Measurements from ENCODE around the gene ASB11. TPM values are rescaled to one million over a fixed set of nuclear protein-coding genes. Genes with fewer than 3 reads are reported as not detected.
"Not testable (repeated sequence)": the region's sequence is repeated elsewhere in the genome, so short reads cannot be mapped to it uniquely, and the experiment has no call there.

Gene ASB11
- total RNA-seq, 1 experiment from 2014 or later: not detected

DNA sequence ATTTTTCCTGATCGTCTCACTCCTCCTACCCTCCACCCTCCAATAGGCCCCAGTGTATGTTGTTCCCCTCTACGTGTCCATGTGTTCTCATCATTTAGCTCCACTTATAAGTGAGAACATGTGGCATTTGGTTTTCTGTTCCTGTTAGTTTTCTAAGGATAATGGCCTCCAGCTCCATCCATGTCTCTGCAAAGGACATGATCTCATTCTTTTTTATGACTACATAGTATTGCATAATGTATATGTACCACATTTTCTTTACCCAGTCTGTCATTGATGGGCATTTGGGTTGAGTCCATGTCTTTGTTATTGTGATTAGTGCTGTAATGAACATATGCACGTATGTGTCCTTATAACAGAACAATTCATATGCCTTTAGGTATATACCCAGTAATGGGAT lies 9.5 kb downstream of the ASB11 start:
- DNase-seq (ENCODE audit: low spot score): not testable (repeated sequence)

DNA sequence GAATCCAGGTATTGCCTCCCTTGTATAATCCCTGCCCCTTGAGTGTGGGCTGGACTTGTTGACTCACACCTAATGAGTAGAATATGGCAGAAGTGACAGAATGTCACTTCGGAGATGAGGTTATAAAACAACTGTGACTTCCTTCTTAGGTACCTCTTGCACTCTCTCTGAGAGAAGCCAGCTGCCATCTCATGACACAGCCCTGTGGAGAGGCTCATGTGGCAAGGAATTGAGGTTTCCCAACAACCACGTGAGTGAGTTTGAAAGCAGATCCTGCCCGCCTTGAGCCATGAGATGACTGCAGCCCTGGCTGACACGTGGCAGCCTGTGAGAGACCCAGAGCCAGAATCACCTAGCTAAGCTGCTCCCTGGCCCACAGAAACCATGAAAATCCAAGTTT lies 13.5 kb downstream of the ASB11 start:
- peak; percentile 70 for DNase-seq (ENCODE audit: low spot score)

DNA sequence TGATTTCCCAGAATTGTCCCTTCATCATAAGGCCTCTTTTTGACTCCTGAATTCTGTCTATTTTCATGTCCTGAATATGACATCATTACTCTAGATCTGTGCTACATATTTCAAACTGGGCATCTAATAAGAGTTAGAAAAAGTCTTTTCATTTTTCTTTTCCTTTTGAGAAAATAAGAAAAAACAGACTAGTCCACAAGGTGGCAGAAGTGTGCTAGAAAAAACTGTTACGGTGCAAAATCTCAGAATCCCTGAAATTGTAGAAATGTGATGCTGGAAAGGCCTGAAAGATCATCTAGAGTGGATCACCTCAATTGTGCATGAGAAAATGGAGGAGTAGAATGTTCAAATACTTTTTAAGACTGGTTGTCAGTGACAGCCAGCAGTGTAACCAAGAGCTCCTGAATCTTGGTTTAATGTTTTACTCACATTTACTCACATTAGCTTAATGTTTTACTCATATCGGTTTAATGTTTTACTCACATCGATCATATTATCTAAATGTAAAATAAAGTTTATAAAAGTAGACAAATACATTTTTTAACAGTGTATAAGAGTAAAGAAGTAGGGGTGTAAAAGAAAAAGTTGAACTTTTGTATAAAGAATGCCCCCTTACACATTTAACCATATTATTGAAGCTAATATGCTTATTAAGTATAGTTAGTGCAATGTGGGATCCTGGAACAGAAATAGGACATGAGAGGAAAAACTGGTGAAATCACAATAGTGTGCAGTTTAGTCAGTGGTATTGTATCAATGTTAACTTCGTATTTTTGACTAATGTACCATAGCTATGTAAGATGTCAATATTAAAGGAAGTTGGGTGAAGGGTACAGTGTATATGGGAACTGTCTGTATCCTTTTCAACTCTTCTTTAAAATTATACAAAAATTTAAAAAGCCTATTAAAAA lies 15.2 kb downstream of the ASB11 start:
- peak; percentile 14 for DNase-seq (ENCODE audit: low spot score)

DNA sequence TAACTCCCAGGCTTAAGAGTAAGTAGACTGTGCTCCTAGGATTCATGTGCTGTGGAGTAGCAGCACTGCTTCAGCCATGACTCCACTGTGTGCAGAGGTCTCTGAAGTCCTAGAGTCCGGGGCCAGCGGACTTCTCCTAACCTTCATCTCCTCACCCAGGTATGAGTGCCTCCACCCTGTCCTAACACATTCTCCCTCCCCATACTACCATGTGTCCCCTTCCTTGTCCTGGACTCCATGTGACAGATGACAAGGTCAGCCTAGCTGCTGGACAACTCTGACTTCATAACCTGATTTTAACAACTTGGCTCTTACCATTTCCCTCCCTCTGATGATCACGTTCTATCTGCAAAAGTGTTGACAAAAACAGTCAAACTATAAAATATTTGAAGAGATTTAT lies 16.7 kb downstream of the ASB11 start:
- no peak for DNase-seq (ENCODE audit: low spot score)

DNA sequence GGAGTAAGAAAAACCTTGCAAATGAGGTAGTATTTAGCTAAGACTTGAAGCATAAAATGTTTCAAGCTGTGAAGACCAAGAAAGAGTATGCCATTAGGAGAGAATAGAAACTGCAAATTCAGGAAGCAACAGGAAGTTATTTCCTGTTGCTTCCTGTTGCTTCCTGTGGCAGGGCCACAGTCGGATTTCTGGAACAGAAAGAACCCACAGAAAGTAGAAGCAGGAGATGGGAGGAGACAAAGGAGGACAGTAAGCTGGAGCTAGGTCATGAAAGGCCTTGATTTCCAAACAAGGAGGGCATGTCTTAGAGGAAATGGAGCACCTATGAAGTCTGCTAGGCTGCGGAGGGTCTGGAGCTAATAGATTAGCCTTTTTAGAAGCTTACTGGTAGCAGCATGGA lies 17.2 kb downstream of the ASB11 start:
- no peak for DNase-seq (ENCODE audit: low spot score)

DNA sequence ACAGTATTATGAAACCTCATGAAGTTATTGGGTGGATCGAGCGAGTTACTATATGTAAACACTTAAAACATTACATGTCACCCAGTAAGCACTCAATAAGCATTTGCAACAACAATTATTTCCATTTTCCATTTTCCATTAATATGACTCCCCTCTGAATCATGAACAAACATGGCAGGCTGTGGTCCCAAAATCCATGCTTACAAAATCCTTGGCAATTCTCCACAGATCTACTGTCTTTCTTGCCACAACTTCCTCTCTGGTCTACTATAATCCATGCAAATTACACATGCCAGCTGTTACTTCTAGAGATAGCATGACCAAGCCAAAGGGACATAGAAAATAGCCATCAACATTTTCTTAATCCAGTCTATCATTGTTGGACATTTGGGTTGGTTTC lies 22.0 kb downstream of the ASB11 start:
- no peak for DNase-seq (ENCODE audit: low spot score)

DNA sequence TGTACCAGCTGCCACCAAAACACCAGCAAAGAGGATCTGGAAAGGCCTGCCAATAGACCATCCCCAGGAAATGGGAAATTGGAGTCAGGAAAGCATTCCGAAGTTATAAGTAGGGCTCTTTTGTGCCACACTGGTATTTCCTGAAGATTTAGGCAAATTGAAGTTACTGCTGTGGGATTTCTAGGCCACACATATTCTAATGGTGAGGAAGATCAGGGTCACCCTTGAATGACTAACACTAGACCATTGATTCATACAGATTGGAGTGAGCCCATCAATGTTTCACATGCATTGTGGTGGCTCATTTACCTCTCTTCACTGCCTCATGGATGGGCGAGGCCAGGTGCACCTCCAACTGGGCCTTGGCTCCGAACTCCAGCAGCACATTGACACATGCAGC lies 22.6 kb downstream of the ASB11 start:
- no peak for DNase-seq (ENCODE audit: low spot score)

DNA sequence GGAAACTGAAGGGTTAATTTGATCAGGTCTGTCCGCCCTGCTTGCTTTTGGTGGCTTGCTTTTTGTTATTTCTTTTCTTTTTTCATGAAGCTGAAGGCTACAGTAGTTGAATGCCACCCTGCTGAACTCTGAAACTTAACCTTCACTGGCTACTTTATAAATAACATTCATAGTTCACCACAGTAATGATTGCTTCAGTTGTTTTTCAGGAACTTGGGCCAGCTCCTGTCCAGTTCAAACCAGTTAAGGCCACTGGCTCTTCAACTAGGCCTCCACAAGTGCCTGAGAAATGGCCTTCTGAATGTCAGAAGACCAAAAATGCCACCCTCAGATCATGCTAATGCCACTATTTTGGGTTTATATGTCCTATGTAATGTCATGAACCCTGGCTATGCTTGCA lies 37.8 kb downstream of the ASB11 start:
- no peak for DNase-seq (ENCODE audit: low spot score)

DNA sequence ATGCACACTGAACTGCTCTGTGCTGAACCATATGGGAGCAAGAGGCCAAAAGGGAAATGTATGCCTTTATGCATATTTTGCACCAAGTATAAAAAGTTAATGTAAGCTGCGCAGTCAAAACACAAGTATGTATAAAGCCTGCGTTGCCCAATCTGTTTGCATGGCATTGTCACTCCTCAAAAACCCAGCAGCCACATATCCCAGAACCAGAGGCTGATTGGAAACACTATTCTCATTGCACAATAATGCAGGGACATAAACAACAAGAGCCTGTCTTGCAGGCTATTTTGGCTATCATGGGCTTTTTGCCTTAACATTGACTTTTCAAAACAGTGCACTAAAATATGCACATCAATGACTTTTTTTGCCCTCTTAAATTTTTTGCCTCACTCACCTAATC lies 40.5 kb downstream of the ASB11 start:
- DNase-seq (ENCODE audit: low spot score): no peak

DNA sequence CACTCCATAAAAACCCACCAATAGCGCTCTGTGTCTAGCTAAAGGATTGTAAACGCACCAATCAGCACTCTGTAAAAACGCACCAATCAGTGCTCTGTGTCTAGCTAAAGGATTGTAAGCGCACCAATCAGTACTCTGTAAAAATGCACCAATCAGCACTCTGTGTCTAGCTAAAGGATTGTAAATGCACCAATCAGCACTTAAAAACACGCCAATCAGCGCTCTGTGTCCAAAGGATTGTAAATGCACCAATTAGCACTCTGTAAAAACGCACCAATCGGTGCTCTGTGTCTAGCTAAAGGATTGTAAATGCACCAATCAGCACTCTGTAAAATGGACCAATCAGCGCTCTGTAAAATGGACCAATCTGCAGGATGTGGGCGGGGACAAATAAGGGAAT lies 42.2 kb downstream of the ASB11 start:
- DNase-seq (ENCODE audit: low spot score): not testable (repeated sequence)

DNA sequence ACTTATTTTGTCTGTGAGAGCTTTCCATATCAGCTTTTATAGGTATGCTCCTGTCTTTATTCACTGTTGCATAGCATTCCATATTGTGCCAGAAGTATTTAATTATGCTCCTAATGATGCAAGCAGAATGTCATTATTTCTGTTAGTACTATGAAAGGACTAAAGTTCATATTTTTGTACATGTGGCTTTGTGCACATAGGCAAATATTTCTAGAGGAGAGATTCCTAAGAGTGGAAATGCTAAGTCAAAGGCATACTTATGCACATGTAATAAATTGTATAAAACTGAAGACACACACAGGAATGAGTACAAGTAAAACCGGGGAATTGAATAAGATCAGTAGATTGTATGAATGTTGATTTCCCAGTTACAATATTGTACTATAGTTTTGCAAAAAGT lies 43.7 kb downstream of the ASB11 start:
- no peak for DNase-seq (ENCODE audit: low spot score)

DNA sequence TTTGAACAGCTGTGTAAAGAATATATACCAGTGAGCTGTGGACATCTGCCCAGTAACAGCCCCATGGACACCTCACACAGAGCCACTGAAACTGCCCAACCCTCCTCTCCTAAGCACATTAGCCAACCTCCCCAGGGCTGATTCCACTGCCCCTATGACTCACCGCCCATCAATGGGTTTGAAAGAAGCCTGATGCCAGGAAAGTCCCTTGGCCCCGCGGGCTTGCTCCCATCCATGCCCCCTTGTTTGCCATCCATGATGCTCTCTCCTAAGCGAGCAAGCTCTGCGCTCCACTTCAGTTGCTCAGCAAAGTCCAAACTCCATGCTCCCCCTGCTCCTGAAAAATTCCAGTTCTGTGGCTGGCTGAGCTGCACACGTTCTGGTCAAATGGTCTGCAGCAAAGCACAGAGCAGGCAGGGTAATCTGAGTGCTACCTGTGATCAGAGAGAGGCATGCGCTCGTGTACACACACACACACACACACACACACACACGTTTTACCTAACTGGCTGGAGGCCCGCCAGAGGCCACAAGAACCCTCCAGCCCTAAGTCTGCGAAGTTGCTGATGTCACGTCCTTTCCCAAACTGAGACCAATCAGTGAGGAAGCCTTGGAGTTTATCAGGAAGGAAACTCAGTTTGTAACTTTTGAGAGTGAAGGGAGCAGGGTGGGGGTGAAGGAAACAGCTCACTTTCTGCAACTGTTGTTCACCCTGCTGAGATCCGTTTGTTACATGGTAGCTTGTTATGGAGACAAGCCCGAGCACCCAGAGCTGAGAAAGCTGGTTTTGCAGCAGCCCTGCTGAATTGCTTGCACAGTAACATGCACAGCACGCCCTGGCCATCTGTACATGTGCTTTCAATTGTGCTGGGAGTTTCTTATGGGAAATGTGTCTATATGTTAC lies 45.6 kb downstream of the ASB11 start, which contains the start of gene ASB9:
TSS of gene ASB9 (minus strand) at position 466 of the 904 bp plus-strand sequence. CDS start at position 257, 209 bp downstream.
- DNase-seq (ENCODE audit: low spot score): peak; percentile 83

DNA sequence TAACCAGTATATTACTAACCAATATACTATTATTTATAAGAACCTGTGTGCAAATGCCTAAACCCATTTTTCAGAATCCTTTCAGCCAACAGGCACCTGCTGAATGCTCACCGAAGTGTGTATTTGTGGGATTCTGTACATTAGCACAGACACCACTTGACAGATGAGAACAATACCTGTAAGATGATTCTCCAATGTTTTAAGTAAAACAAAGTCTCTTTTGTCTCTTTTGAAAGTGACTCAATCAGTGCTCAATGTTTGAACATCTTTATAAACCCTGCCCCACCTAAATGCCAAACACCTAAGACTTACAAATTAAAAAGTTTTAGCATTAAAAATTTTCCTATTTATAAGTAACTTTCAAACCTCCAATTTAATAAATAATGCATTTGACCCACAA lies 46.3 kb downstream of the ASB11 start:
- no peak for DNase-seq (ENCODE audit: low spot score)

DNA sequence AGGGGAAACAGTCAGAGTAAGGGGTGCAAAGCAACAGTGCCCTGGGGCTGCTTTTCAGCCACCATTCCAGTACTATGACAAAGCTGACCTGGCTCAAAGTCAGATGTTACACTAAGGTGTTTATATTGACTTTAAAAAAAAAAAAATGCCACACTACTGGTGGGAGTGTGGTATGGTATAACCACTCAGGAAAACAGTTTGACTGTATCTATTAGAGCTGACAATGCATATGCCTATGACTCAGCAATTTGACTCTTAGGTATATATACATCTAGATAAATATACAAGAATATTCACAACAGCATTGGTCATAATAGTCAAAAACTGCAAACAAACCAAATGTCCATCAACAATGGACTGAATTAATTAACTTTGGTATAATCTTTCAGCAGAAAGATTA lies 60.6 kb downstream of the ASB11 start:
- no peak for DNase-seq (ENCODE audit: low spot score)

DNA sequence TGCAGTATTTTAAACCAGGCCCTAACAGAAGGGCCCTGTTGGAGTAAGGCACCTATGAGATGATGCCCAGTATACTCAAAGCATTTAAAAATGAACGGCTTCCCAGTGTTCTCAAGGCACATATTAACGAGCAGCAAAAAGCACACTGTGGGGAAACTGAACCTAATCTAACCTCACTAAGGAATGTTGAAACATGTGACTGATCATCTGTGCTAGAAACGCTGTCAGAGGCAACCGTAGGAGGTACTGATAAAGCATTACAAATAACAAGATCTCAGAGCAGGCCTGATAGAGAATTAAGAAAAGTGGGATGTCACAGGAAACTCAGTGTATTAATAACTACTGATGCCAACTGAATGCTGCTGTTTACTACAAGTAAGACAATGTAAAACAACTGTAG lies 69.5 kb downstream of the ASB11 start:
- DNase-seq (ENCODE audit: low spot score): no peak

DNA sequence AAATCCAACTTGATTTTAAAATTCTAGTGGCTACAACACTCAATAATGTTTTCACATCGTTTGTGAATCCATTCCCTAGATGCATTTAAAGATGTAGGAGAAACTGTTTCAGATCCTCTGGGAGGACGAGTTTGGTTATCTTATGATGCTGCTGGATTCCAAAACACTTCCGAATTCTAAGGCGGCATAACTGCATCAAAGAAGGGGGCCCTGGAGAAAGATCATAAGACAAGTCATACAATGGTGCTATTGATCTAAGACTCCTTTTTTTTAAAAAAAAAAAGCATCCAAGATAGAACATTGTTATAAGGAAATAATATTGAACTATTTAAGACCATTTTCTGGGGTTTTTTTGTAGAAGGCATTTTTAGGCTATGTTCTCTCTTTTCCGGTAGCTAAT lies 71.0 kb downstream of the ASB11 start:
- no peak for DNase-seq (ENCODE audit: low spot score)

DNA sequence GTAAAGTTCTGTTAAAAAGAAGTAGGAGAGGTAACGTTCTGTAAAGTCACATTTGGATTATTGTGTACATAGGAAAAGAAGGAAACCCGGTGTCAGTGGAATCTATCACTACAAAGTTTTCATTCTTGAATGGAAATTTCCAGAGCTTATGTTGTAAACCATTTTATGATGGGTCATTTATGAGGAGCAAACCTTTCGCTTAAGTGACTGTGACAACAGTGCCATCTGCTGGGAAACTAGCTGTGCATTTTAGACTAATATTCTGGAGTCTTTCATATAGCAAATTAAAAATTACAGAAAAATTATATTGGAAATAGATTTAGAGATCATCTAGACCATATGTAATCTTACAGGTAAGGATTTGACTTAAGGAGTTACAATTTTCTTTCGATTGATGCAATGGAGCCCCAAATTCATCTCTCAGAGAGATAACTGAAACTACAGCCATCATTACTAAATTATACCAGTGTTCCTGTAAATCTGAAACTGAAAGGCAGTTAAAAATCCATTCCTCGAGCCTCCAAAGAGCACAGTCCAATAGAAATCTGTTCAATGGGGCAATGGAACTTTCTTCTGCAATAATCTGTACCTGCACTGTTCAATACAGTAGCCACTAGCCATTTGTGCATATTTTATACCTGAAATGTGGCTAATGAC lies 72.4 kb downstream of the ASB11 start:
- DNase-seq (ENCODE audit: low spot score): peak; percentile 63

DNA sequence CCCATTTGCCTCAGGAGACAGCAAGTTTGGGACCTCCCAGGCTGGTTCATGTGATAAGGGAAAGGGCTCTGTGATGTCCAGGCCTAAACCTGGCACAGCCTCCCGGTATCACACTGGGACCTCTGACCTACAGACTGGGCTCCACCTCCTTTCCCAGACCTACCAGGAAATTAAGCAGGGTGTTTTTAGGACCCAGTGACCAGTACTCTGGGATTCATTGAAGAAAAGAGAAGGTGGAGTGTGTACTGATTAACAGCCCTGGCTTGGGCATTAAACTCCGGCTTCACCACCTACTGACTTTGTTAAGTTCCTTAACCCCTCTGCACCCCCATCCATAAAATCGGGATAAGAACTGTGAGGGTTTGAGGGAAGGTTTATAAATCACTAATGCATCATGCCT lies 74.1 kb downstream of the ASB11 start:
- DNase-seq (ENCODE audit: low spot score): no peak

DNA sequence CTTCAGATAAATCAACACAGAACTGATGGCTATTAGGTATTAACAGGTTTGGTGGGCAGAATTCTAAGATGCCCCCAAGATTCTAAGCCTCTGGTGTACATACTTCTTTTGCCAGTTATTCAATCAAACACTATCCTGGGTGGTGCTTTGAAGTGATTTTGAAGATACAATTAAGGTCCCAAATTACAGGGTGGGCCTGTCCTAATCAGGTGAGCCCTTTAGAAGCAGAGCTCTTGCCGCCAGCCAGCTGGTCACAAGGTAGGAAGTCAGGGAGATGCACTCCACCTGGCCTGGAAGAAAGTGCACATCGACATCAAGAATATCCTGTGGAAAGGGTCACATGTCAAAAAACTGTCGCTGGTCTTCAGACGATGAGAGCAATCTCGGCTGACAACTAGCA lies 75.0 kb downstream of the ASB11 start:
- no peak for DNase-seq (ENCODE audit: low spot score)

DNA sequence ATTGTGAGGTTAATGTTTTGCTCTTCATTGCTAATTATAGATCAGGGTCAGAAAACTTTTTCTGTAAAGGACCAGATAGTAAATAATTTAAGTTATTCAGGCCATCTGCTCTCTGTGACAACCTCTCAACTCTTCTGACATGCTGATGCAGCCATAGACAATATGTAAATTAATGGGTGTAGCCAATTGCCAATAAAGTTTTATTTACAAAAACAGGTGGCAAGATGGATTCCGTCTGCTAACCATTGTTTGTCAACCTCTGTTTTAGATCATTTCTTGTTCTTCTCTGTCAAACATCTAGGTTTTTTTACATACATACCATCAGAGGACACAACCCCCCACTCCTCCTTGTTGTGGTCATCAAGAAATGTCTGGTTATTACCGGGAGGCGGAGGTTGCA lies 79.3 kb downstream of the ASB11 start:
- no peak for DNase-seq (ENCODE audit: low spot score)

DNA sequence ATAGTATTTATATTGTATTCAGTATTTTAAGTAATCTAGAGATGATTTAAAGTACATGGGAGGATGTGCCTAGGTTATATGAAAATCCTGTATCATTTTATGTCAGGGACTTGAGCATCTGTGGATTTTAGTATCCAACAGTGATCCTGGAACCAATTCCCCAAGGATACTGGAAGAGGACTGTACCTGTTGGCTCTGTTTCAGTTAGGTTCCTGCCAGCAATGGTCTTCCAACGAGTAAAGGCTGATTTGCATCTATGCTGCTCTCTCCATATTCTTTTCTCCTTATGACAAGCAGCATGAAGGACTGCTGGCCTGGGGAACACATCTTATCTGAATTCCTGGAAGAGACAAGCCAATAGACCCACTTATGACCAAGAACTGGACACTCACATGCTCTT lies 80.4 kb downstream of the ASB11 start:
- DNase-seq (ENCODE audit: low spot score): no peak

DNA sequence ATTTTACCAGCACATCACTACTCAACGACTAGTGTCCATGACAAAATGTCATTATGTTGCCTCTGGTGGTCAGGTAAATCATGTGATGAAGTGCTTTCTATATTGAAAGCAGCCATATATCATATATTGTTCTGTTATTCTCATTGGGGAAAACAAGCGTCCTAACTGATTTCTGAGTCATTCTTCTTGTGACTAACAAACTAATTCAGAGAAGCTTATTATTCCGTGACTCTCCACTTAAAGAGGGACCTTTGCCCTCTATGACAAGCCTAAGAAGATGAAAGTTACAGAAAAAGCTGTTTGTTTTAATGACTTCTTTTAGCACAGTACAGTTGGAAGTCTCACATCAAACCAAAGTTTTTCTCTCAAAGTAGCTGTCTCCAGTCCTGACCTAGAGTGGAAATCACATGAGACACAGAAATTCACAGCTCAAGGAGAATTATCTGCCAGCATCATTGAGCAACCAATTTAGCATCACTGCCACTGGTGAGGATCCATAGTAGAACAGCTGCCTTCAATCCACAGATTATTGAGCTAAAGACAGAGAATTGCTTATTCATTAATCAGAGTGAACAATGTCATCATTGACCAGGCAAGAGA lies 81.9 kb downstream of the ASB11 start:
- DNase-seq (ENCODE audit: low spot score): no peak

Data from H4 (cell line).